H1 (cell line): ENCODE results near the gene TOM1.

Source experiments
- EP300 ChIP-seq, 2 experiments: IDR thresholded peaks; 1 replicate in 1 of 2; 2 replicates in 1 of 2; pipeline ENCODE4 v1.6.1; 2011 to 2012; ENCODE audit warnings: low read depth in 2 of 2, low read length in 2 of 2, mild to moderate bottlenecking in 2 of 2, borderline replicate concordance in 1 of 2, inconsistent platforms in 1 of 2, moderate library complexity in 1 of 2
- EZH2 ChIP-seq: fragments of 200-600 bp; sonication (generic); IDR thresholded peaks from 2 replicates; pipeline ENCODE4 v1.7.1; 2012; ENCODE audit warnings: low read depth, mild to moderate bottlenecking, moderate library complexity, low read length, inconsistent platforms; ENCODE audit not compliant: severe bottlenecking
- GABPA ChIP-seq: IDR thresholded peaks from 2 replicates; pipeline ENCODE4 v1.6.1; 2011; ENCODE audit warnings: mild to moderate bottlenecking, low read length, moderate library complexity, borderline replicate concordance; ENCODE audit not compliant: insufficient read depth
- POLR2A ChIP-seq, 2 experiments: IDR thresholded peaks; 1 replicate in 1 of 2; 2 replicates in 1 of 2; pipeline ENCODE4 v1.6.1; 2011; ENCODE audit warnings: low read depth in 2 of 2, low read length in 2 of 2, mild to moderate bottlenecking in 2 of 2; ENCODE audit errors: control extremely low read depth in 1 of 2
- SIN3A ChIP-seq, 2 experiments: IDR thresholded peaks in 1 of 2; conservative IDR thresholded peaks in 1 of 2; 2 replicates each; pipeline ENCODE4 v1.6.1; 2011 to 2012; ENCODE audit warnings: low read length in 2 of 2, improper control_type of control experiment in 1 of 2, low read depth in 1 of 2, mild to moderate bottlenecking in 1 of 2
- TF ChIP-seq, protein P1 (sequence below), 3 experiments: IDR thresholded peaks; 1 replicate in 2 of 3; 2 replicates in 1 of 3; pipeline versions ENCODE4 v1.5.1 to v1.6.1; 2011; ENCODE audit warnings: low read length in 3 of 3, mild to moderate bottlenecking in 3 of 3, inconsistent platforms in 2 of 3, low read depth in 1 of 3, moderate library complexity in 1 of 3; ENCODE audit not compliant: insufficient read depth in 1 of 3; ENCODE audit errors: control extremely low read depth in 1 of 3
- TF ChIP-seq, protein P2 (sequence below): IDR thresholded peaks from 2 replicates; pipeline ENCODE4 v1.6.1; 2012; ENCODE audit warnings: inconsistent platforms

DNA sequence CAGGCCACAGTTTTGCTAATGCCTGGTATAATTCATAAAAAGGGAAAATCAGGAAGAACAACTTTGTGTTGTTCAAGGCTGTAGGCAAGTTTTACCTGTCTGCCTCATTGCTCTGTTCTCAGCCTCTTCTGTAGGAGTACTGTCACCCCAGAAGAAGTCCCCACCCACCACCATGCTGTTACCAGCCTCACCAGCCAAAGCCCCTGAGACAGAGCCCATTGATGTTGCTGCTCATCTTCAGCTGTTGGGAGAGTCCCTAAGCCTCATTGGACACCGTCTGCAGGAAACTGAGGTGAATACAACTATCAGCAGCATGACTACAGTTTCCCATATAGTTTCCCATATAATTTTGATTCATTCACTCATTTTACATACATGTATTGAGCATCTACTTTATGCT is 11.6 kb upstream of the TOM1 start:
- no peak for TF ChIP-seq SIN3A (conservative IDR thresholded peaks at IDR 0.05 in 1 of 2, IDR thresholded peaks at IDR 0.05 in 1 of 2; ENCODE audit: low read depth in 1 of 2, low read length in 2 of 2)
- no peak for TF ChIP-seq EP300 (IDR thresholded peaks at IDR 0.05; ENCODE audit: borderline replicate concordance in 1 of 2, low read depth in 2 of 2, low read length in 2 of 2)
- no peak for TF ChIP-seq EZH2
- TF ChIP-seq POLR2A (IDR thresholded peaks at IDR 0.05; ENCODE audit: control extremely low read depth in 1 of 2, low read depth in 2 of 2, low read length in 2 of 2) = no peak
- TF ChIP-seq, protein P1, sequence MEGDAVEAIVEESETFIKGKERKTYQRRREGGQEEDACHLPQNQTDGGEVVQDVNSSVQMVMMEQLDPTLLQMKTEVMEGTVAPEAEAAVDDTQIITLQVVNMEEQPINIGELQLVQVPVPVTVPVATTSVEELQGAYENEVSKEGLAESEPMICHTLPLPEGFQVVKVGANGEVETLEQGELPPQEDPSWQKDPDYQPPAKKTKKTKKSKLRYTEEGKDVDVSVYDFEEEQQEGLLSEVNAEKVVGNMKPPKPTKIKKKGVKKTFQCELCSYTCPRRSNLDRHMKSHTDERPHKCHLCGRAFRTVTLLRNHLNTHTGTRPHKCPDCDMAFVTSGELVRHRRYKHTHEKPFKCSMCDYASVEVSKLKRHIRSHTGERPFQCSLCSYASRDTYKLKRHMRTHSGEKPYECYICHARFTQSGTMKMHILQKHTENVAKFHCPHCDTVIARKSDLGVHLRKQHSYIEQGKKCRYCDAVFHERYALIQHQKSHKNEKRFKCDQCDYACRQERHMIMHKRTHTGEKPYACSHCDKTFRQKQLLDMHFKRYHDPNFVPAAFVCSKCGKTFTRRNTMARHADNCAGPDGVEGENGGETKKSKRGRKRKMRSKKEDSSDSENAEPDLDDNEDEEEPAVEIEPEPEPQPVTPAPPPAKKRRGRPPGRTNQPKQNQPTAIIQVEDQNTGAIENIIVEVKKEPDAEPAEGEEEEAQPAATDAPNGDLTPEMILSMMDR (IDR thresholded peaks at IDR 0.05; ENCODE audit: control extremely low read depth in 1 of 3, insufficient read depth in 1 of 3, low read depth in 1 of 3, low read length in 3 of 3) = no peak
- TF ChIP-seq, protein P2, sequence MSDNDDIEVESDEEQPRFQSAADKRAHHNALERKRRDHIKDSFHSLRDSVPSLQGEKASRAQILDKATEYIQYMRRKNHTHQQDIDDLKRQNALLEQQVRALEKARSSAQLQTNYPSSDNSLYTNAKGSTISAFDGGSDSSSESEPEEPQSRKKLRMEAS = no peak
- no peak for TF ChIP-seq GABPA
